Measurements from ENCODE around the gene DOCK2. TPM values are rescaled to one million over a fixed set of nuclear protein-coding genes. Genes with fewer than 3 reads are reported as not detected.
A peak's percentile ranks its signal among the peaks of the same experiment; 100 is the strongest.
"Not testable (repeated sequence)": the region's sequence is repeated elsewhere in the genome, so short reads cannot be mapped to it uniquely, and the experiment has no call there.

DOCK2 gene
- total RNA-seq, 1 donor from 2014 or later: not detected

DNA sequence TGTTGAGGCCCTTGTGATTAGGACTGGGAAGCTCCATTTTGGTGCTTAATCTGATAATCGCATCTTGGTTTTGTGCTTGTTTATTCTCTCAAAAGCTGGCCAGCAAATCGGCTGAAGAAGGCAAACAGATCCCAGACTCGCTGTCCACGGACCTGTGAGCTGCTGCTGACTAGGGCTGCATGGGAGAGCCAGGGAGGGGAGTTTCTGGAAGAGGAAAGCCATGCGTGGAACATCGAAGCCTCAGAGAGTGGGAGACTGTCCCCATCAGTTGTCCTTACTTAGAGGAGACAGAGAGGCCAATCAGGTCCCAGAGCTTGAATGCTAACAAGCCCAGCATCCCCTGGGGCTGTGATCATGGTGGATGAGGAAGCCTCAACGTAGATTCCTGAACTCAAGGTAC, 445.6 kb downstream of the DOCK2 start:
- H3K36me3 ChIP-seq (ENCODE audit: control insufficient read depth, insufficient read depth, low read length): no peaks in the 10 kb centered on the region
- H3K27me3 ChIP-seq (ENCODE audit: control insufficient read depth, insufficient read depth, low read length): no peaks in the 10 kb centered on the region
- DNase-seq (ENCODE audit: low read depth) (no peak), FAIRE-seq (no peak)
- no peak overlapping the region for H3K4me3 ChIP-seq (ENCODE audit: low read depth, low read length)
- TF ChIP-seq, protein P1, sequence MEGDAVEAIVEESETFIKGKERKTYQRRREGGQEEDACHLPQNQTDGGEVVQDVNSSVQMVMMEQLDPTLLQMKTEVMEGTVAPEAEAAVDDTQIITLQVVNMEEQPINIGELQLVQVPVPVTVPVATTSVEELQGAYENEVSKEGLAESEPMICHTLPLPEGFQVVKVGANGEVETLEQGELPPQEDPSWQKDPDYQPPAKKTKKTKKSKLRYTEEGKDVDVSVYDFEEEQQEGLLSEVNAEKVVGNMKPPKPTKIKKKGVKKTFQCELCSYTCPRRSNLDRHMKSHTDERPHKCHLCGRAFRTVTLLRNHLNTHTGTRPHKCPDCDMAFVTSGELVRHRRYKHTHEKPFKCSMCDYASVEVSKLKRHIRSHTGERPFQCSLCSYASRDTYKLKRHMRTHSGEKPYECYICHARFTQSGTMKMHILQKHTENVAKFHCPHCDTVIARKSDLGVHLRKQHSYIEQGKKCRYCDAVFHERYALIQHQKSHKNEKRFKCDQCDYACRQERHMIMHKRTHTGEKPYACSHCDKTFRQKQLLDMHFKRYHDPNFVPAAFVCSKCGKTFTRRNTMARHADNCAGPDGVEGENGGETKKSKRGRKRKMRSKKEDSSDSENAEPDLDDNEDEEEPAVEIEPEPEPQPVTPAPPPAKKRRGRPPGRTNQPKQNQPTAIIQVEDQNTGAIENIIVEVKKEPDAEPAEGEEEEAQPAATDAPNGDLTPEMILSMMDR (IDR thresholded peaks at IDR 0.05; ENCODE audit: insufficient read depth, low read length, severe bottlenecking): no peak

DNA sequence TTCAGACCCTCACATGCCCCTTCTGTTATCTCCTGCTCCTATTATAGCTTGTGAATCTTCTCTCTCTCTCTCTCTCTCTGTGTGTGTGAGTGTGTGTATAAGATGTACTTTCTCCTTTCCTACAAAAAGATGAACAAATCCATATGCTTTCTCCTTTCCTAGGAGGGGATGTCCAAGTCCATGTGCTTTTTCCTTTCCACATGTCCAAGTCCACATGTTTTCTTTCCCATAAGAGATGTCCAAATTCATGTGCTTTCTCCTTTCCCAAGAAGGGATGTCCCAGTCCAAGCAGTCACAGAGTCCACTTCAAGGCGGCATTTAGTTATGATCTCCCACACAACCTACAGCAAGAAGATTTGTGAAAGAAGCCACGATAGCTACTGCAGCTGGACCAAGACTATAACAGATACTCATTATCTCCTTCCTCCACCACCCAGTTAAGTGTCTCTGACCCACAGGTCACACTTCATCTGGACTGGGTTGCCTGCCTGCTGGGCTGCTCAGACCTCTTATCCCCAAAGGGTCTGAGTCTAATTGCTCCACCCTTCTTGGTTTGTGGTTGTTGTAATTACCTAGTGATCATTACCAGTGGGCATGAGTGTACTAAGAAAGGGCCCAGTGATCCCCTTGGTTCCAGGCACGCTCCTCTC, 450.2 kb downstream of the DOCK2 start:
- peak; percentile 70 for FAIRE-seq
- TF ChIP-seq, protein P1 (IDR thresholded peaks at IDR 0.05; ENCODE audit: insufficient read depth, low read length, severe bottlenecking): no peak
- no peak for DNase-seq (ENCODE audit: low read depth)
- Histone ChIP-seq H3K36me3 (ENCODE audit: control insufficient read depth, insufficient read depth, low read length) (no peaks in the 10 kb centered on the region), H3K4me3 (ENCODE audit: low read depth, low read length) (no peak overlapping the region), H3K27me3 (ENCODE audit: control insufficient read depth, insufficient read depth, low read length) (no peaks in the 10 kb centered on the region)

DNA sequence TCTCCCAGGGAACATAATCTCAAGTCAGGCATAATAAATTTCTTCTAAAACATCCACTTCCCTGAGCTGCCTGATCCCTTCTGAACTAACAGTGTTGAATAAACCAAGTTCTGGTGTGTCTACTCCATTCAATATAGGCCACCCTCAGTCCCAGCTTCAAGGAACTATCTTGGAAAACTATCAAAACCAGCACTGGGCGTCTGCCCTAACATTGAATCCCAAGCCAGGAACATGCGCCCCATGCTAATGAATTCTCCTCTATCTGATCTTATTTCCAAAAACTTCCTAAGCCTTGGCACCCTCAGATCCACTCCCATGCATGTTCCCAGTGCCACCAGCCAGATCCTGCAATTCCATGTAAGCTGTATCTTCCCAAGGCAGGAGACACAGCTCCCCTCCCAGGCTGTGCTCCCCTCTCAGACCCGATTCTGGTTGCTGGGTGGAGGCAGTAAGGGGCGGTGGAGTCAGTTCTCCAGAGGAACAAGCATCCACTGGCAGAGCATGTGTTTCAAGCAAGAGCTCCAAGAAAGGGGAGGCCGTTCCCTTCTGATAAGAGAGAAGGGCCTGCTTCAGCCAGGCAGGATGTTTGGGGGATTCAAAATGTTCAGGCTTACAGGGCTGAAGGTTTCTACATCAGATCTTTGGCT, 455.5 kb downstream of the DOCK2 start:
- Histone ChIP-seq H3K27me3 (ENCODE audit: control insufficient read depth, insufficient read depth, low read length) (no peaks in the 10 kb centered on the region), H3K36me3 (ENCODE audit: control insufficient read depth, insufficient read depth, low read length) (no peaks in the 10 kb centered on the region), H3K4me3 (ENCODE audit: low read depth, low read length) (no peak overlapping the region)
- FAIRE-seq (peak; percentile 23), DNase-seq (ENCODE audit: low read depth) (no peak)
- TF ChIP-seq, protein P1 (IDR thresholded peaks at IDR 0.05; ENCODE audit: insufficient read depth, low read length, severe bottlenecking): no peak

DNA sequence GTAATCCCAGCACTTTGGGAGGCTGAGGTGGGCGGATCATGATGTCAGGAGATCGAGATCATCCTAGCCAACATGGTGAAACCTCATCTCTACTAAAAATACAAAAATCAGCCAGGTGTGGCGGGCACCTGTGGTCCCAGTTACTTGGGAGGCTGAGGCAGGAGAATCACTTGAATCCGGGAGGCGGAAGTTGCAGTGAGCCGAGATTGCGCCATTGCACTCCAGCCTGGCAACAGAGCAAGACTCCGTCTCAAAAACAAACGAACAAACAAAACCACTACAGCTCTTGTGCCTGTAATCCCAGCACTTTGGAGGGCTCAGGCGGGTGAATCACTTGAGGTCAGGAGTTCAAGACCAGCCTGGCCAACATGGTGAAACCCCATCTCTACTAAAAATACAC, 457.3 kb downstream of the DOCK2 start:
- not testable (repeated sequence) for H3K36me3 ChIP-seq (ENCODE audit: control insufficient read depth, insufficient read depth, low read length); H3K4me3 ChIP-seq (ENCODE audit: low read depth, low read length); DNase-seq (ENCODE audit: low read depth); FAIRE-seq; H3K27me3 ChIP-seq (ENCODE audit: control insufficient read depth, insufficient read depth, low read length)

DNA sequence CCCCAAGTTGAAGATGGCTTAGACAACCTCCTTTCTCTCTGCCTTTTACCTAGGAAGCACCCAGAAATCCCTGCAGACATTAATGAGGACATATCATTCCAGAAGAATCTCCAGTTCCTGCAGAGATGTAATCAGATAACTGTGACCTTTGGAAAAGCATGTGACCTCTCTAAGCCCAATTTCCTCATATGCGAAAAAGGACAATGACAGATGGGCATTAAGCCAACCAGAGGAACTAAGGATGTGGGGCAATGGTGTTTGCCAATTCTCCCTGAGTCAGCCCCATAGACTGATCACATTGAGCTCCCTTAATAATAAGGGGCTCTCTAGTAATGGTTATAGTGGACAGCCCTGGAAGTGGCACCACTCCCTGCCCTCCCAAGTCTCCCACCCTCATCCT, 458.6 kb downstream of the DOCK2 start:
- DNase-seq (ENCODE audit: low read depth): no peak
- TF ChIP-seq, protein P1 (IDR thresholded peaks at IDR 0.05; ENCODE audit: insufficient read depth, low read length, severe bottlenecking): no peak
- no peaks in the 10 kb centered on the region for H3K36me3 ChIP-seq (ENCODE audit: control insufficient read depth, insufficient read depth, low read length)
- no peak overlapping the region for H3K4me3 ChIP-seq (ENCODE audit: low read depth, low read length)
- no peaks in the 10 kb centered on the region for H3K27me3 ChIP-seq (ENCODE audit: control insufficient read depth, insufficient read depth, low read length)
- no peak for FAIRE-seq

DNA sequence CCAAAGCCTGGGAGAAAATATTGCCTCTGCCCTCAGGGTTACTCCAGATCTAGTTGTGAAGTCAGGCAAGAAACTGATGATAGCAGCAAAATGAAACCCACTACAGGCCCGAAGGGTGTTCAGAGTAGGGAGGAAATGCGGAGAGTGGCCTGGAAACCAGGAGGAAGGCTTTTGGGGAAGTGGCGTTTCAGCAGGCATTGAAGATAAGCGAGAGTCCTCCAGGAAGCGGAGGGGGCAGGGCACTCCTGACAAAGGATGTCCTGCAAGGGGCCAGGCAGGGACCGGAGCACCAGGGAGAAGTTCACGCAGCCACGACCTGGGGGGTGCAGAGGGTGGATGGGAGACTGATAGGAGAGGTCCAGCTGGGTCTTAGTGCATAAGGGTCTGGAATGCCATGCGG, 460.9 kb downstream of the DOCK2 start:
- Histone ChIP-seq H3K36me3 (ENCODE audit: control insufficient read depth, insufficient read depth, low read length) (no peaks in the 10 kb centered on the region), H3K4me3 (ENCODE audit: low read depth, low read length) (no peak overlapping the region), H3K27me3 (ENCODE audit: control insufficient read depth, insufficient read depth, low read length) (no peaks in the 10 kb centered on the region)
- no peak for DNase-seq (ENCODE audit: low read depth)
- no peak for FAIRE-seq
- TF ChIP-seq, protein P1 (IDR thresholded peaks at IDR 0.05; ENCODE audit: insufficient read depth, low read length, severe bottlenecking): no peak
